CD14-positive monocyte (primary cell): Measurements from ENCODE around the gene TCOF1. TPM values are rescaled to one million over a fixed set of nuclear protein-coding genes. Genes with fewer than 3 reads are reported as not detected.
A peak's percentile ranks its signal among the peaks of the same experiment; 100 is the strongest.

Experiments used
- DNase-seq, 3 donors: peaks; one replicate each; pipeline ENCODE4 v3.0.0-alpha.2; 2011 to 2022
- H2AFZ ChIP-seq: 2 replicates; pipeline ENCODE4 v1.6.0; 2012; ENCODE audit warnings: mild to moderate bottlenecking, low read depth, low read length, inconsistent platforms; ENCODE audit not compliant: insufficient read depth, poor library complexity, severe bottlenecking
- H3K27ac ChIP-seq, 2 donors: 1 replicate in 1 of 2; 2 replicates in 1 of 2; pipeline ENCODE4 v1.5.1; 2012 to 2013; ENCODE audit warnings: low read length in 2 of 2, control low read depth in 1 of 2, inconsistent platforms in 1 of 2, low read depth in 1 of 2, mild to moderate bottlenecking in 1 of 2
- H3K27me3 ChIP-seq, 2 donors: one replicate each; pipeline versions ENCODE4 v1.6.0 to v1.6.1; 2011 to 2013; ENCODE audit warnings: low read length in 2 of 2; ENCODE audit not compliant: control insufficient read depth in 2 of 2, insufficient read depth in 2 of 2
- H3K36me3 ChIP-seq, 2 donors: replicated peaks in 1 of 2; 1 replicate in 1 of 2; 2 replicates in 1 of 2; pipeline versions ENCODE4 v1.5.1 to v1.6.1; 2012 to 2013; ENCODE audit warnings: low read length in 2 of 2, control low read depth in 1 of 2, inconsistent platforms in 1 of 2, mild to moderate bottlenecking in 1 of 2; ENCODE audit not compliant: insufficient read depth in 2 of 2, control insufficient read depth in 1 of 2
- H3K4me1 ChIP-seq, 2 donors: 1 replicate in 1 of 2; 2 replicates in 1 of 2; pipeline versions ENCODE4 v1.5.1 to v1.6.1; 2012 to 2013; ENCODE audit warnings: low read length in 2 of 2, control low read depth in 1 of 2, inconsistent platforms in 1 of 2, mild to moderate bottlenecking in 1 of 2, moderate library complexity in 1 of 2; ENCODE audit not compliant: insufficient read depth in 2 of 2, control insufficient read depth in 1 of 2
- H3K4me2 ChIP-seq: replicated peaks from 2 replicates; pipeline ENCODE3; 2012; ENCODE audit warnings: low read length, moderate library complexity, mild to moderate bottlenecking; ENCODE audit not compliant: poor library complexity, severe bottlenecking; ENCODE audit errors: extremely low read depth
- H3K4me3 ChIP-seq, 3 experiments: fragments of 200-600 bp in 1 of 3; sonication (generic) in 1 of 3; replicated peaks in 1 of 3; 1 replicate in 2 of 3; 2 replicates in 1 of 3; pipeline ENCODE4 v1.5.1; 2011 to 2013; ENCODE audit warnings: low read length in 3 of 3, mild to moderate bottlenecking in 3 of 3, control low read depth in 2 of 3, low read depth in 2 of 3, inconsistent platforms in 1 of 3, moderate library complexity in 1 of 3
- H3K79me2 ChIP-seq: 2 replicates; pipeline ENCODE4 v1.6.0; 2012; ENCODE audit warnings: mild to moderate bottlenecking, control low read depth, inconsistent platforms, low read length, moderate library complexity; ENCODE audit not compliant: insufficient read depth
- H3K9ac ChIP-seq: 2 replicates; pipeline ENCODE4 v1.6.0; 2017; ENCODE audit warnings: low read length, mild to moderate bottlenecking; ENCODE audit not compliant: insufficient read depth, poor library complexity, severe bottlenecking
- H3K9me3 ChIP-seq, 2 donors: replicated peaks in 1 of 2; 1 replicate in 1 of 2; 2 replicates in 1 of 2; pipeline versions ENCODE4 v1.5.1 to v1.6.1; 2012 to 2013; ENCODE audit warnings: low read length in 2 of 2, control low read depth in 1 of 2; ENCODE audit not compliant: control insufficient read depth in 1 of 2, insufficient read depth in 1 of 2
- H4K20me1 ChIP-seq: 2 replicates; pipeline ENCODE4 v1.6.0; 2012; ENCODE audit warnings: mild to moderate bottlenecking, low read length, control low read depth, moderate library complexity; ENCODE audit not compliant: insufficient read depth
- H3K27ac Mint-ChIP-seq, 7 donors: one replicate each; pipeline ENCODE4 v1.8.0; 2020; ENCODE audit warnings: mild to moderate bottlenecking in 7 of 7, mixed read lengths in 7 of 7, moderate library complexity in 6 of 7, inconsistent platforms in 2 of 7
- H3K27me3 Mint-ChIP-seq, 3 donors: one replicate each; pipeline ENCODE4 v1.8.0; 2021 to 2022; ENCODE audit warnings: low read depth in 3 of 3, mild to moderate bottlenecking in 3 of 3, mixed read lengths in 3 of 3, moderate library complexity in 3 of 3, inconsistent platforms in 1 of 3
- H3K36me3 Mint-ChIP-seq, 2 donors: one replicate each; pipeline ENCODE4 v1.8.0; 2020; ENCODE audit warnings: mixed read lengths in 2 of 2, inconsistent platforms in 1 of 2, mild to moderate bottlenecking in 1 of 2
- H3K4me1 Mint-ChIP-seq: one replicate; pipeline ENCODE4 v1.8.0; 2020; ENCODE audit warnings: mild to moderate bottlenecking, mixed read lengths
- H3K4me3 Mint-ChIP-seq, 2 donors: one replicate each; pipeline ENCODE4 v1.8.0; 2020; ENCODE audit warnings: mild to moderate bottlenecking in 2 of 2, mixed read lengths in 2 of 2, moderate library complexity in 1 of 2
- H3K9me3 Mint-ChIP-seq, 7 donors: one replicate each; pipeline ENCODE4 v1.8.0; 2020 to 2022; ENCODE audit warnings: mixed read lengths in 7 of 7, mild to moderate bottlenecking in 6 of 7, moderate library complexity in 6 of 7, inconsistent platforms in 2 of 7
- WGBS: methylation state at CpG from one replicate; pipeline ENCODE4 v1.1.5; 2013; ENCODE audit warnings: missing lambda C conversion rate; ENCODE audit not compliant: insufficient coverage; 5-methylcytosine and 5-hydroxymethylcytosine counted together
- intact Hi-C, 2 donors: fragments of 100-400 bp; cut with micrococcal nuclease; formaldehyde crosslinking; loops; one replicate each; pipeline versions ENCODE4 v1.15.0 to v1.15.1; 2023
- polyA plus RNA-seq, 3 donors: library from polyadenylated mRNA; depleted of rRNA in 1 of 3; unstranded in 2 of 3; stranded (reverse) in 1 of 3; fragments of 300-500 nt in 2 of 3; fragments of >200 nt in 1 of 3; fragmentation: Illumina TruSeq in 2 of 3; gene quantifications; 1 replicate in 2 of 3; 2 replicates in 1 of 3; pipeline ENCODE4 v1.2.3, GENCODE V29; 2012 to 2021
- TF ChIP-seq, protein P1 (sequence below): fragments of 200-600 bp; IDR thresholded peaks from one replicate; pipeline ENCODE4 v1.8.0; 2022; ENCODE audit warnings: antibody characterized with exemption, mild to moderate bottlenecking

Gene TCOF1
- polyA plus RNA-seq, 3 donors: 1.4 to 18.0 (median 2.3) TPM

DNA sequence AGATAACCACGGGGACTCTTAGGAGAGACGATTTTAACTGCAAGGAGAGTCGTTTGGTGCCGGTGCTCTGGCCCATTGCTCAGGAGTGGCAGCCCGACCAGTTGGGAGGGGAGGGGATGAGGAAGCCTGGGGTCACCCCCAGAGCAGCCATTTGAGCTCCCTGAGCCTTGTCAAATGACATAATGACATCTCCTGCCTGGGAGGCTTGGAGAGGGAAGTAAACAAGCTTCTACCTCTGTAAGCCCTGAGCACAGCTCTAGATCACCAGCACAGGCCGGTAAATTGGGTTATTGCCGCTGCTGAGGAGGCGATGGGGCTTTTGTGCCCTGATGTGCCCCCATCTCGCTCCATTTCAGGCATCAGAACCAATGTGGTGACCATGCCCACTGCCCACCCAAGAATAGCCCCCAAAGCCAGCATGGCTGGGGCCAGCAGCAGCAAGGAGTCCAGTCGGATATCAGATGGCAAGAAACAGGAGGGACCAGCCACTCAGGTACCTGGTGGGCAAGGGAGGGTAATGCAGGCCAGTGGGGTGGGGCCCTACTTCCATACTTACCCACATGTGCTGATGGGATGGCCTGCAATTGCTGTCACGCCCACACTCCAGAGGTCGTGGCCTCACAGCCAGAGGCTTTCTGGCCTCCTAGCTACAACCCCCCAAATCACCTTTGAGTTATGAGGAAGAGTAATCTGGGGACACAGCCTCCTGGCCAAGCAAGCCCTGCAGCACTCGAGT lies 32.2 kb downstream of the TCOF1 start:
- Histone ChIP-seq H3K9ac (no peak overlapping the region), H3K4me1 (no peaks in the 10 kb centered on the region), H3K4me3 (no peak overlapping the region), H3K79me2 (no peaks in the 10 kb centered on the region), H3K27me3 (no peaks in the 10 kb centered on the region), H4K20me1 (peaks cover 44% of the 10 kb centered on the region), H3K4me2 (no peak overlapping the region), H3K27ac (no peak overlapping the region), H3K9me3 (no peaks in the 10 kb centered on the region), H2AFZ (no peak overlapping the region), H3K36me3 (peaks cover 92 to 100% of the 10 kb centered on the region in 2 donors)
- TF ChIP-seq, protein P1, sequence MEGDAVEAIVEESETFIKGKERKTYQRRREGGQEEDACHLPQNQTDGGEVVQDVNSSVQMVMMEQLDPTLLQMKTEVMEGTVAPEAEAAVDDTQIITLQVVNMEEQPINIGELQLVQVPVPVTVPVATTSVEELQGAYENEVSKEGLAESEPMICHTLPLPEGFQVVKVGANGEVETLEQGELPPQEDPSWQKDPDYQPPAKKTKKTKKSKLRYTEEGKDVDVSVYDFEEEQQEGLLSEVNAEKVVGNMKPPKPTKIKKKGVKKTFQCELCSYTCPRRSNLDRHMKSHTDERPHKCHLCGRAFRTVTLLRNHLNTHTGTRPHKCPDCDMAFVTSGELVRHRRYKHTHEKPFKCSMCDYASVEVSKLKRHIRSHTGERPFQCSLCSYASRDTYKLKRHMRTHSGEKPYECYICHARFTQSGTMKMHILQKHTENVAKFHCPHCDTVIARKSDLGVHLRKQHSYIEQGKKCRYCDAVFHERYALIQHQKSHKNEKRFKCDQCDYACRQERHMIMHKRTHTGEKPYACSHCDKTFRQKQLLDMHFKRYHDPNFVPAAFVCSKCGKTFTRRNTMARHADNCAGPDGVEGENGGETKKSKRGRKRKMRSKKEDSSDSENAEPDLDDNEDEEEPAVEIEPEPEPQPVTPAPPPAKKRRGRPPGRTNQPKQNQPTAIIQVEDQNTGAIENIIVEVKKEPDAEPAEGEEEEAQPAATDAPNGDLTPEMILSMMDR: peak; percentile 25
- Mint-ChIP-seq H3K4me1 (no peaks in the 10 kb centered on the region), H3K9me3 (peaks cover 0 to 2% (median 0%) of the 10 kb centered on the region in 7 donors), H3K27ac (peak overlapping the region in 5 of 7 donors; percentile 2 to 71 (median 43)), H3K4me3 (no peak overlapping the region), H3K36me3 (peaks cover 84 to 97% of the 10 kb centered on the region in 2 donors), H3K27me3 (no peaks in the 10 kb centered on the region)
- DNase-seq: peak in 1 of 3 donors; percentile 31
- WGBS: 96% methylated on average over 6 of the region's 13 CpGs
- intact Hi-C loops: no loop called here

DNA sequence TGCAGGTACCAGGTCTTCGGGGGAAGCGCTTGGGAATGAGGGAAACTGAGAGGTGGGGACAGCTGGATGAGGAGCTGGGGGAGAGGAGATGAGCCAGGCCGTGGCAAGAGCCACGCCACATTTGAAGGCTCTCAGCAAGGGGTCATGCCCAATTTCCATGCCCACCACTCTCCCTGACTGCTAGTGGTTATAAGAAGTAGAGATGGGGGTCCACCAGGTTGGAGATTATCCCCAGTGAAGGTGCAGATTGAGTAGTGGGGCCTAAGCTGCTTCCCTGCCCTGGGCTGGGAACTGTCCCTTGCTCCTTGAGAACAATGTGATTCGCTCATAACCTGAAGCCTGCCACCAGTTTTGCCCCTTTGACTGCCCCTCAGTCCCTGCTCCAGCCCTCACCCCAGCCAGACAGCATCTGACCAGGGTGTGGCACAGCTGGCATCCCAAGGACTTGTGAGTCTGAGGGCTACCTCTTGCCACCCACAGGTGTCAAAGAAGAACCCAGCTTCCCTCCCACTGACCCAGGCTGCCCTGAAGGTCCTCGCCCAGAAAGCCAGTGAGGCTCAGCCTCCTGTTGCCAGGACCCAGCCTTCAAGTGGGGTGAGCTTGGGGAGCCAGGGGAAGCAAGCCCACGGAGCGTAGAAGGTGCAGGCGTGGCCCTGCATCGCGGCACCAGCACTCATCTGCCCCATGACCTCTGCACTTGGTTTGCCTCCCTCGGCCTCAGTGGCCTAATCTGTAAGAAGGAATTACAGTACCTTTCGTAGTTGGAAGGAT lies 33.8 kb downstream of the TCOF1 start:
- Histone ChIP-seq H3K27me3 (no peaks in the 10 kb centered on the region), H3K4me2 (no peak overlapping the region), H3K4me1 (no peaks in the 10 kb centered on the region), H2AFZ (no peak overlapping the region), H3K4me3 (no peak overlapping the region), H3K36me3 (peaks cover 90 to 100% of the 10 kb centered on the region in 2 donors), H4K20me1 (peaks cover 60% of the 10 kb centered on the region), H3K27ac (no peak overlapping the region), H3K9me3 (no peaks in the 10 kb centered on the region), H3K79me2 (no peaks in the 10 kb centered on the region), H3K9ac (no peak overlapping the region)
- WGBS: 97% methylated on average over 10 of the region's 13 CpGs
- H3K9me3 Mint-ChIP-seq: peaks cover 0 to under 1% (median 0%) of the 10 kb centered on the region in 7 donors
- no peak overlapping the region for H3K4me3 Mint-ChIP-seq
- TF ChIP-seq, protein P1: no peak
- intact Hi-C loops: no loop called here
- no peaks in the 10 kb centered on the region for H3K4me1 Mint-ChIP-seq
- H3K36me3 Mint-ChIP-seq: peaks cover 84 to 99% of the 10 kb centered on the region in 2 donors
- peak overlapping the region in 4 of 7 donors; percentile 37 to 85 (median 52) for H3K27ac Mint-ChIP-seq
- DNase-seq: no peak
- no peaks in the 10 kb centered on the region for H3K27me3 Mint-ChIP-seq
